Smooth muscle cell (in vitro differentiated cells): ENCODE data around the gene ADAMTS12. TPM values are rescaled to one million over a fixed set of nuclear protein-coding genes. Genes with fewer than 3 reads are reported as not detected.
A peak's percentile ranks its signal among the peaks of the same experiment; 100 is the strongest.

Experiments
- DNase-seq: peaks from one replicate; lab custom pipeline; 2025; ENCODE audit not compliant: unreplicated experiment; lab: John Stamatoyannopoulos, UW
- H2AFZ ChIP-seq: fragments of 200-600 bp; sonication (generic); 2 replicates; pipeline ENCODE4 v1.6.0; 2016; ENCODE audit warnings: antibody characterized with exemption, low read depth, mild to moderate bottlenecking
- H3F3A ChIP-seq: fragments of 200-600 bp; sonication (generic); 2 replicates; pipeline ENCODE4 v1.6.0; 2017; ENCODE audit warnings: antibody characterized with exemption, low read depth
- H3K27ac ChIP-seq: fragments of 200-600 bp; sonication (generic); 2 replicates; pipeline ENCODE4 v1.5.1; 2016; ENCODE audit warnings: low read depth, mild to moderate bottlenecking
- H3K27me3 ChIP-seq: fragments of 200-600 bp; sonication (generic); 2 replicates; pipeline ENCODE4 v1.6.1; 2016; ENCODE audit warnings: low read depth, mild to moderate bottlenecking
- H3K36me3 ChIP-seq: fragments of 200-600 bp; sonication (generic); 2 replicates; pipeline ENCODE4 v1.5.1; 2016; ENCODE audit warnings: low read depth
- H3K4me1 ChIP-seq: fragments of 200-600 bp; sonication (generic); 2 replicates; pipeline ENCODE4 v1.5.1; 2016; ENCODE audit warnings: low read depth
- H3K4me2 ChIP-seq: fragments of 200-600 bp; sonication (generic); 2 replicates; pipeline ENCODE4 v1.6.0; 2016; ENCODE audit warnings: mild to moderate bottlenecking
- H3K4me3 ChIP-seq: fragments of 200-600 bp; sonication (generic); 2 replicates; pipeline ENCODE4 v1.5.1; 2016; ENCODE audit warnings: mild to moderate bottlenecking
- H3K79me2 ChIP-seq: fragments of 200-600 bp; sonication (generic); 2 replicates; pipeline ENCODE4 v1.6.0; 2016; ENCODE audit warnings: low read depth, mild to moderate bottlenecking
- H3K9ac ChIP-seq: fragments of 200-600 bp; sonication (generic); 2 replicates; pipeline ENCODE4 v1.6.0; 2016; ENCODE audit warnings: low read depth
- H3K9me3 ChIP-seq: fragments of 200-600 bp; sonication (generic); replicated peaks from 2 replicates; pipeline ENCODE4 v1.5.1; 2016; ENCODE audit warnings: low read depth
- H4K20me1 ChIP-seq: fragments of 200-600 bp; sonication (generic); 2 replicates; pipeline ENCODE4 v1.6.0; 2016; ENCODE audit warnings: low read depth
- CTCF ChIP-seq: fragments of 200-600 bp; sonication (generic); IDR thresholded peaks from 2 replicates; pipeline ENCODE4 v1.5.1; 2017; ENCODE audit warnings: borderline replicate concordance, mild to moderate bottlenecking, antibody characterized with exemption; ENCODE audit not compliant: insufficient read depth, poor library complexity, severe bottlenecking
- WGBS: methylation state at CpG from one replicate; pipeline ENCODE4 v1.1.7; 2016; ENCODE audit warnings: low lambda C conversion rate; 5-methylcytosine and 5-hydroxymethylcytosine counted together
- polyA plus RNA-seq: library from polyadenylated mRNA; unstranded; fragments of >200 nt; fragmentation: Nextera tagmentation; extraction: Ambion mirVana; gene quantifications from 2 replicates; pipeline ENCODE4 v1.2.1, GENCODE V29; 2016
- total RNA-seq: library from RNA; depleted of rRNA; stranded (reverse); fragments of >200 nt; gene quantifications from 2 replicates; pipeline ENCODE4 v1.2.3, GENCODE V29; 2014

Gene ADAMTS12
- total and polyA plus RNA-seq, 2 experiments from 2014 or later: 34.3 to 84.9 TPM

GRCh38 chr5:33650911-33651310 is 240.9 kb downstream of the ADAMTS12 start:
- Histone ChIP-seq H3K36me3 (no peaks in the 10 kb centered on the region), H3K79me2 (no peaks in the 10 kb centered on the region), H3K27me3 (no peaks in the 10 kb centered on the region), H3F3A (peaks cover 7% of the 10 kb centered on the region), H2AFZ (no peak overlapping the region), H3K9ac (peak overlapping the region; percentile 66), H3K27ac (peak overlapping the region; percentile 95), H3K4me1 (peaks cover 24% of the 10 kb centered on the region), H3K4me3 (no peak overlapping the region), H3K9me3 (no peaks in the 10 kb centered on the region), H3K4me2 (peak overlapping the region; percentile 47), H4K20me1 (no peaks in the 10 kb centered on the region)
- TF ChIP-seq CTCF: no peak
- 60% methylated on average over 2 of the region's 2 CpGs for WGBS
- DNase-seq: no peak

GRCh38 chr5:33649549-33650482 is 242.0 kb downstream of the ADAMTS12 start:
- WGBS: 61% methylated on average over 10 of the region's 10 CpGs
- Histone ChIP-seq H3K4me2 (peak overlapping the region; percentile 47), H3F3A (peaks cover 7% of the 10 kb centered on the region), H3K4me1 (peaks cover 24% of the 10 kb centered on the region), H3K36me3 (no peaks in the 10 kb centered on the region), H3K27me3 (no peaks in the 10 kb centered on the region), H3K9me3 (no peaks in the 10 kb centered on the region), H3K27ac (peak overlapping the region; percentile 95), H3K4me3 (no peak overlapping the region), H3K79me2 (no peaks in the 10 kb centered on the region), H2AFZ (no peak overlapping the region), H4K20me1 (no peaks in the 10 kb centered on the region), H3K9ac (peak overlapping the region; percentile 66)
- no peak for TF ChIP-seq CTCF
- no peak for DNase-seq

- Histone ChIP-seq H3K27ac (peak overlapping the region; percentile 88), H4K20me1 (no peaks in the 10 kb centered on the region), H2AFZ (no peak overlapping the region), H3K4me1 (peaks cover 9% of the 10 kb centered on the region), H3K36me3 (peaks cover 6% of the 10 kb centered on the region), H3K9me3 (no peaks in the 10 kb centered on the region), H3K27me3 (no peaks in the 10 kb centered on the region), H3F3A (peaks cover 9% of the 10 kb centered on the region), H3K4me2 (peak overlapping the region; percentile 65), H3K9ac (peak overlapping the region; percentile 35), H3K4me3 (no peak overlapping the region), H3K79me2 (no peaks in the 10 kb centered on the region)
- no peak for TF ChIP-seq CTCF
- no peak for DNase-seq
- 76% methylated on average over 12 of the region's 12 CpGs for WGBS
Measured at GRCh38 chr5:33641744-33642505, 249.9 kb downstream of the ADAMTS12 start.
